HL-60 (cell line): Measurements from ENCODE around the gene TTC27.

Experiments used
- CTCF ChIP-seq: IDR thresholded peaks from one replicate; pipeline ENCODE4 v1.5.1; 2011; ENCODE audit warnings: low read length, control low read depth, inconsistent platforms; ENCODE audit not compliant: insufficient read depth
- POLR2AphosphoS5 ChIP-seq: IDR thresholded peaks from 2 replicates; pipeline ENCODE4 v1.6.1; 2012; ENCODE audit warnings: low read depth
- REST ChIP-seq: IDR thresholded peaks from 2 replicates; pipeline ENCODE4 v1.6.1; 2012; ENCODE audit warnings: low read depth; ENCODE audit not compliant: insufficient replicate concordance
- SPI1 ChIP-seq: IDR thresholded peaks from 2 replicates; pipeline ENCODE4 v1.6.1; 2012; ENCODE audit warnings: low read depth, mild to moderate bottlenecking, borderline replicate concordance

- TF ChIP-seq CTCF (no peak), POLR2AphosphoS5 (no peak), REST (no peak), SPI1 (no peak)
Measured at GRCh38 chr2:32691678-32692077, 63.8 kb downstream of the TTC27 start.
